C4-2B (cell line): ENCODE measurements around the gene ARHGEF2.

ENCODE experiments used
- ZFX ChIP-seq: fragments of 450-650 bp; IDR thresholded peaks from 2 replicates; pipeline ENCODE4 v1.6.1; 2017
- TF ChIP-seq, protein P1 (sequence below): fragments of 450-650 bp; conservative IDR thresholded peaks from 2 replicates; pipeline ENCODE4 v1.5.1; 2017; ENCODE audit warnings: mild to moderate bottlenecking

DNA sequence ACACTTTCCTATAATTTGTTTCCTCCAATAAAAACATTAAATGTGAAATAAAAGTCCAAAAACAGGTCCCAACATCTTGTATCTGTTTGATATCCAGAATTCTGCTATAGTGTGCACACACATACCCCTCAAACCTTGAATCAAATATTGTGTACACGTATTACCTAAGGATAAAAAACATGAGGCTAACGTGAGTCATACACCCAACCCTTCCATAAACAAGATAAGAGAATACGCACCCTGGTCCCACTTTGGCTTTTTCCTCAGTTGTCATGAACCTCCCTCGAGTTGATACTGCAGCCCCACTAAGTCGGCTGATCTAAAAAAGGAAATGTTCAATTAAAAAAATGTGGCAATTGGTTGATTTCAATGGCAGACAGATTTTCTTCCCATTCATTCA, 49.3 kb downstream of the ARHGEF2 start:
- TF ChIP-seq, protein P1, sequence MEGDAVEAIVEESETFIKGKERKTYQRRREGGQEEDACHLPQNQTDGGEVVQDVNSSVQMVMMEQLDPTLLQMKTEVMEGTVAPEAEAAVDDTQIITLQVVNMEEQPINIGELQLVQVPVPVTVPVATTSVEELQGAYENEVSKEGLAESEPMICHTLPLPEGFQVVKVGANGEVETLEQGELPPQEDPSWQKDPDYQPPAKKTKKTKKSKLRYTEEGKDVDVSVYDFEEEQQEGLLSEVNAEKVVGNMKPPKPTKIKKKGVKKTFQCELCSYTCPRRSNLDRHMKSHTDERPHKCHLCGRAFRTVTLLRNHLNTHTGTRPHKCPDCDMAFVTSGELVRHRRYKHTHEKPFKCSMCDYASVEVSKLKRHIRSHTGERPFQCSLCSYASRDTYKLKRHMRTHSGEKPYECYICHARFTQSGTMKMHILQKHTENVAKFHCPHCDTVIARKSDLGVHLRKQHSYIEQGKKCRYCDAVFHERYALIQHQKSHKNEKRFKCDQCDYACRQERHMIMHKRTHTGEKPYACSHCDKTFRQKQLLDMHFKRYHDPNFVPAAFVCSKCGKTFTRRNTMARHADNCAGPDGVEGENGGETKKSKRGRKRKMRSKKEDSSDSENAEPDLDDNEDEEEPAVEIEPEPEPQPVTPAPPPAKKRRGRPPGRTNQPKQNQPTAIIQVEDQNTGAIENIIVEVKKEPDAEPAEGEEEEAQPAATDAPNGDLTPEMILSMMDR = no peak
- no peak for TF ChIP-seq ZFX
